C4-2B (cell line): ENCODE results near the gene CDH23.

Experiments used
- H3K27ac ChIP-seq: fragments of 450-650 bp; 2 replicates; pipeline ENCODE4 v1.5.1; 2017
- ZFX ChIP-seq: fragments of 450-650 bp; IDR thresholded peaks from 2 replicates; pipeline ENCODE4 v1.6.1; 2017
- TF ChIP-seq, protein P1 (sequence below): fragments of 450-650 bp; conservative IDR thresholded peaks from 2 replicates; pipeline ENCODE4 v1.5.1; 2017; ENCODE audit warnings: mild to moderate bottlenecking

CDH23 gene

DNA sequence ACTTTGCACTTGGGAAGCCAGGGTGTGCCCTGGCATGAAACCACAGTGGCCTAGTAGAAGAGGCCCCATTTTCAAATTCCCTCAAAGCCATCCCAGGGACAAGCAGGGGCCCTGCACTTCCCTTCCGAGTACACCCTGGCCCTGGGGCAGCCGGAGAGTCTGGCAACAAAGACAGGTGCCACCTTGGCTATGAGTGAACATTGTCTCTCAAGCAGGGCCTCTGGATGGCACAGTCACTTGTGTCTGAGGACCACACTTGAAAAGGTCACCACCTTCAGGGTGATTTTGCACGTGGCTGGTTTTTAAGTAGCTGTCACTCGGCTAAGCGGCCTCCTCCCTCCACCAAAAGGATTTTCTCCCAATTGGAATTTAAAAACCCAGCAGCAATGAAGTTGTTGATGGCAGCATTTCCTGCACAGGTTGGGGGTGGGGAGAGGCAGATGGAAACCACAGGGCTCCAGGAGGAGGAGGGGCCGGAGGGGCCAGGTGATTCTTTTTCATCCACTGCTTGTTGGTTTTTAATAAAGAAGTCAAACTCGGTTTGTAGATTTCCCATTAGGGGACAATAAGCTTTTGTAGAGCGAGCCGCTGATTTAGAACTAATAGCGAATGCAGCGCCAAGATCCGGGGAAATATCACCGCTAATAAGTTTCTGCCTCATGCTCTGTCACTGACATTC, 289.0 kb downstream of the CDH23 start:
- H3K27ac ChIP-seq = no peak overlapping the region

DNA sequence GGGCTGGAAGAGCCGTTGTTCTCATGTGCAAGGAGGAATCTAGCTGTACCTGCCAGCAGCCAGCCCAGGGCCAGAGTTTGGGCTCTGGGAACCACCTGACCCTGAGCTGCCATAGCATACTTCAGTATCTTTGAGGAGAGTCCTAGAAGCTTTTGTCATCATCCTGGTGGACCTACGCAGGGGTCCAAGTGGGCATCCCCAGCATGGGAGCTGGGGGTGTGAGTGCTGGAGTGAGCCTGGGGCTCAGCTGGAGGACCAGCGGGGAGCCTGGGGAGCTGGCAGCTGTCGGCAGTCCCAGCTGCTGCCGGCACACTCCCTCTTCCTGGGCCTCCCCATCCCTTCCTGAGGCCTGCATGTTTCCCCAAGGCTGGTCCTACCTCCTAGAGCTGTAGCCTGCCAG, 290.4 kb downstream of the CDH23 start:
- TF ChIP-seq, protein P1, sequence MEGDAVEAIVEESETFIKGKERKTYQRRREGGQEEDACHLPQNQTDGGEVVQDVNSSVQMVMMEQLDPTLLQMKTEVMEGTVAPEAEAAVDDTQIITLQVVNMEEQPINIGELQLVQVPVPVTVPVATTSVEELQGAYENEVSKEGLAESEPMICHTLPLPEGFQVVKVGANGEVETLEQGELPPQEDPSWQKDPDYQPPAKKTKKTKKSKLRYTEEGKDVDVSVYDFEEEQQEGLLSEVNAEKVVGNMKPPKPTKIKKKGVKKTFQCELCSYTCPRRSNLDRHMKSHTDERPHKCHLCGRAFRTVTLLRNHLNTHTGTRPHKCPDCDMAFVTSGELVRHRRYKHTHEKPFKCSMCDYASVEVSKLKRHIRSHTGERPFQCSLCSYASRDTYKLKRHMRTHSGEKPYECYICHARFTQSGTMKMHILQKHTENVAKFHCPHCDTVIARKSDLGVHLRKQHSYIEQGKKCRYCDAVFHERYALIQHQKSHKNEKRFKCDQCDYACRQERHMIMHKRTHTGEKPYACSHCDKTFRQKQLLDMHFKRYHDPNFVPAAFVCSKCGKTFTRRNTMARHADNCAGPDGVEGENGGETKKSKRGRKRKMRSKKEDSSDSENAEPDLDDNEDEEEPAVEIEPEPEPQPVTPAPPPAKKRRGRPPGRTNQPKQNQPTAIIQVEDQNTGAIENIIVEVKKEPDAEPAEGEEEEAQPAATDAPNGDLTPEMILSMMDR = no peak
- no peak for TF ChIP-seq ZFX

More for the DNA sequence above, 289.0 kb downstream of the CDH23 start:
- TF ChIP-seq, protein P1 = no peak
- TF ChIP-seq ZFX = no peak

DNA sequence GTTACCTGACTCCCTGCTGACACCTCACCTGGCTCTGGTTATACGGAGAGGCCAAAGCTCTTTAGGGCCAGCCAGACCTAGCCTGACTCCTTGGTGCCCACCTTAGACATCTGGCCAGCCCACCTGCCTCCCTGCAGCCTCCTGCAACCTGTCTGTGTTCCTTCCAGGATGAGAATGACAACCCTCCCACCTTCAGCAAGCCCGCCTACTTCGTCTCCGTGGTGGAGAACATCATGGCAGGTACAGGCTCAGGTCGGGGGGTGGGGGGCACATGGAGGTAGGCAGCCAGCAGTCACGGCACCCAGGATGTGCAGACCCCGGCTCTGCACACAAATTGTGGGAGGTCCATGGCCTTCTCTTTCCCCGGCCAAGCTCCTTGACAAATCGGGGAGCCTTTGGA, 290.8 kb downstream of the CDH23 start:
- no peak overlapping the region for H3K27ac ChIP-seq
- TF ChIP-seq, protein P1 = no peak
- TF ChIP-seq ZFX = no peak

More for the DNA sequence above, 290.4 kb downstream of the CDH23 start:
- no peak overlapping the region for H3K27ac ChIP-seq

DNA sequence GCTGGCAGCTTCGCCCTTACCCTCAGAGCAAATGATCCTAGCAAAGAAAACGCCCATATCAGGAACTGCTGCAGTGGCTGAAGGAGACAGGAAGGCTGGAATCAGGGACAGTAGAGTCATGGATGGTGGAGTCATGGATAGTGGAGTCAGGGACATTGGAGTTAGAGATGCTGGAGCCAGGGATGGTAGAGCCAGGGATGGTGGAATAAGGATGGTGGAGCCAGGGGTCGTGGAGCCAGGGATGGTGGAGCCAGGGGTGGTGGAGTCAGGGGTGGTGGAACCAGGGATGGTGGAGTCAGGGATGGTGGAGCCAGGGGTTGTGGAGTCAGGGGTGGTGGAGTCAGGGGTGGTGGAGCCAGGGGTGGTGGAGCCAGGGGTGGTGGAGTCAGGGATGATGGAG, 291.5 kb downstream of the CDH23 start:
- no peak overlapping the region for H3K27ac ChIP-seq
- TF ChIP-seq, protein P1 = no peak
- TF ChIP-seq ZFX = no peak

DNA sequence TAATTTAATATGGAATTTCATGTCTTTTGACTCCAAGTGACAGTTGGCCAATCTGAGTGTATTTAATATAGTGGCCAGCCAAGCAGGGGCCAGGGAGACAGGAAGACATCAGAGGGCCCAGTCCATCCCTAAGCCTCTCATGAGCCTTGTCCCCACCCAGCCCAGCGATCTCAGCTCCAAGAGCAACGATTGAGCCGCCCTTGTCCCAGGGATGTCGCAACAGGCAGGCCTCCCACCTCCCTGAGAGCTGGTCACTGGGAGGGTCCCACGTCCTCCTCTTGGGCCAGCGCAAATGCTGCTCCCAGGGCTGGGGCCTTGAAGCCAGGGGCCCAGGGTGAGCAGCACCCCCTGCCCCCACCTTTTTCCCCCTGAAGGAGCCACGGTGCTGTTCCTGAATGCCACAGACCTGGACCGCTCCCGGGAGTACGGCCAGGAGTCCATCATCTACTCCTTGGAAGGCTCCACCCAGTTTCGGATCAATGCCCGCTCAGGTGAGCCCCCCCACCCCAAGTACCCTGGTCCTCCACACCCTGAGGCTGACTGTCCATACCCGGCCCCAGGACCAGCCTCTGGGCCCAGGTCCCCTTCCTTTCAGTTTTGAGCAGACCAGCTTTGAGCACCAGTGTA, 293.5 kb downstream of the CDH23 start:
- no peak overlapping the region for H3K27ac ChIP-seq
- TF ChIP-seq, protein P1 = no peak
- no peak for TF ChIP-seq ZFX

DNA sequence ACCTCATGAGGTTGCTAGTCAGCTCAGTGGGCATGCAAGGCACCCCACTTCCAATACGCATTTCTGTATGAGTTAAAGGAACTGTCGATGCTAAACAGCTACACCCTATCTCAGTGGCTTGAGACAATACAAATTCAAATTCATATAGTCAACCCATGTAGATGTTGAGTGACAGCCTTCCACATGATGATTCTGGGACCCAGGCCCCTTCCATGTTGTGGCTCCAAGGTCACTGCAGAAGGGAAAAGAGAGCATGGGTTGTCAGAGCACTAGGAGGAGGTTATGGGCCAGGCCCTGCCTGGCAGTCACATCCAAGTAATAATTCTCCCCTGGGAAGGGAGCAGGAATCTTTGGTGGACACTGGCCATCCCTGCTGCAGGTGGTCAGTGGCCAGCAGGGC, 294.7 kb downstream of the CDH23 start:
- no peak overlapping the region for H3K27ac ChIP-seq
- no peak for TF ChIP-seq ZFX
- TF ChIP-seq, protein P1 = no peak

DNA sequence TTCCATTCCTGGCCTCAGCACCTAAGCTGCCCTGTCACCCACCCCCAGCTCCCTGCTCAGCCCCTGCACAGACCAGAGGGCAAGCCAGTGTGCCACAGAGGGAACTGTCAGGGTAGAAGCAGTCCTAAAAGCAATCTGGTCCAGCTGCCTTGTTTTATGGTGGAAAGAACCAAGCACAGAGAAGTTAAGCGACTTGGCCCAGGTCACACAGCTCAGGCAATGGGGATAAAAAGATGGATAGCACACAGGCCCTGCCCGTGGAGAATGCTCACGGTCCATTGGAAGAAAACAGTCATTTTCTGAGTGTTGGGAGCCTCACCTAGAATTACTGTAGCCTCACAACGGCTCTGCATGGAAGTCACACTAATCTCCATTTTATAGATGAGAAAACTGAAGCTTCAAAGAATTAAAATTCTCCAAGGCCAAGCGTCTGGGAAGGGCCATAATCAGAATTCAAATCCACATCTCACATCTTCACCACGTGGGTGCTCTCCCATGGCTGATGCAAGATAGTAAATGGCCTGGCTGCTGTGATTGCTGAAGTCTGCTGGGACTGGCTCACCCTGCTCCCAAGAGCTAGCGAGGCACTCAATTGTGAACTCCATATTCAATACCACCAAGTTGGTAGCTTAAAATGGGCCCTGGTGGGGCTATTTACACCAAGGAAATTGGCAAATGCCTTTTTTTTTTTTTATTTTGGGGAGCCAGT, 296.0 kb downstream of the CDH23 start:
- no peak for TF ChIP-seq ZFX
- TF ChIP-seq, protein P1 = no peak
- H3K27ac ChIP-seq = no peak overlapping the region
